Inflammatory macrophage treated with lipopolysaccharide for 1 hour (primary cell): Measurements from ENCODE around the gene SPATA31A3.
"Not testable (repeated sequence)": the region's sequence is repeated elsewhere in the genome, so short reads cannot be mapped to it uniquely, and the experiment has no call there.

Source experiments
- DNase-seq, 2 donors: peaks; one replicate each; pipeline ENCODE4 v3.0.0-alpha.2; 2020 to 2022

The SPATA31A3 gene

GRCh38 chr9:66992450-66992849, at the start of gene SPATA31A3:
Gene SPATA31A3 (minus strand): TSS chr9:66992550. CDS start chr9:66992521, 29 bp downstream.
- not testable (repeated sequence) for DNase-seq

GRCh38 chr9:66952576-66952975, 39.8 kb downstream of the SPATA31A3 start:
- not testable (repeated sequence) for DNase-seq

- DNase-seq = not testable (repeated sequence)
These were observed 49.8 kb downstream of the SPATA31A3 start for GRCh38 chr9:66942400-66943155.

GRCh38 chr9:66939878-66940830, 52.2 kb downstream of the SPATA31A3 start:
- not testable (repeated sequence) for DNase-seq

- not testable (repeated sequence) for DNase-seq
These were observed 54.0 kb downstream of the SPATA31A3 start for GRCh38 chr9:66938322-66938721.

GRCh38 chr9:66937662-66938061, 54.7 kb downstream of the SPATA31A3 start:
- DNase-seq = not testable (repeated sequence)
